ENCODE data around the gene NLRC5.
"Not testable (repeated sequence)": the region's sequence is repeated elsewhere in the genome, so short reads cannot be mapped to it uniquely, and the experiment has no call there.

The NLRC5 gene

GRCh38 chr16:57049678-57050077 lies 60.3 kb downstream of the NLRC5 start:
- no peak for DNase-seq

- no peak for DNase-seq
Observed at GRCh38 chr16:57051696-57052228, 62.4 kb downstream of the NLRC5 start.

GRCh38 chr16:57053206-57053605 lies 63.8 kb downstream of the NLRC5 start:
- DNase-seq: no peak

- no peak for DNase-seq
Observed at GRCh38 chr16:57054338-57054737, 65.0 kb downstream of the NLRC5 start.

- DNase-seq: no peak
Observed at GRCh38 chr16:57054771-57055170, 65.4 kb downstream of the NLRC5 start.

- no peak for DNase-seq
Observed at GRCh38 chr16:57055671-57056070, 66.3 kb downstream of the NLRC5 start.

- no peak for DNase-seq
Observed at GRCh38 chr16:57058291-57058861, 69.0 kb downstream of the NLRC5 start.

GRCh38 chr16:57060323-57061083 lies 71.1 kb downstream of the NLRC5 start:
- DNase-seq: no peak

GRCh38 chr16:57061084-57061905 lies 71.9 kb downstream of the NLRC5 start:
- DNase-seq: no peak

- DNase-seq: no peak
Observed at GRCh38 chr16:57062329-57062728, 73.0 kb downstream of the NLRC5 start.

GRCh38 chr16:57063189-57063588 lies 73.8 kb downstream of the NLRC5 start:
- DNase-seq: not testable (repeated sequence)

- no peak for DNase-seq
Observed at GRCh38 chr16:57064995-57065394, 75.6 kb downstream of the NLRC5 start.

GRCh38 chr16:57066625-57067024 lies 77.3 kb downstream of the NLRC5 start:
- DNase-seq: no peak

GRCh38 chr16:57067347-57067746 lies 78.0 kb downstream of the NLRC5 start:
- no peak for DNase-seq

- DNase-seq: no peak
Observed at GRCh38 chr16:57069053-57069452, 79.7 kb downstream of the NLRC5 start.

GRCh38 chr16:57069635-57070370 lies 80.4 kb downstream of the NLRC5 start:
- no peak for DNase-seq

- no peak for DNase-seq
Observed at GRCh38 chr16:57070424-57070823, 81.1 kb downstream of the NLRC5 start.

GRCh38 chr16:57071081-57071732 lies 81.8 kb downstream of the NLRC5 start:
- not testable (repeated sequence) for DNase-seq

- DNase-seq: no peak
Observed at GRCh38 chr16:57071831-57072582, 82.7 kb downstream of the NLRC5 start.

- no peak for DNase-seq
Observed at GRCh38 chr16:57072616-57073275, 83.4 kb downstream of the NLRC5 start.

GRCh38 chr16:57077714-57078113 lies 88.4 kb downstream of the NLRC5 start:
- no peak for DNase-seq

All from GDM1 (cell line).